Measurements from ENCODE around the gene LRRC8B. TPM values are rescaled to one million over a fixed set of nuclear protein-coding genes. Genes with fewer than 3 reads are reported as not detected.
A peak's percentile ranks its signal among the peaks of the same experiment; 100 is the strongest.

The LRRC8B gene
- 5.1 and 9.5 TPM in 2 replicates for total RNA-seq
- polyA plus RNA-seq = 1.7 and 4.6 TPM in 2 replicates

DNA sequence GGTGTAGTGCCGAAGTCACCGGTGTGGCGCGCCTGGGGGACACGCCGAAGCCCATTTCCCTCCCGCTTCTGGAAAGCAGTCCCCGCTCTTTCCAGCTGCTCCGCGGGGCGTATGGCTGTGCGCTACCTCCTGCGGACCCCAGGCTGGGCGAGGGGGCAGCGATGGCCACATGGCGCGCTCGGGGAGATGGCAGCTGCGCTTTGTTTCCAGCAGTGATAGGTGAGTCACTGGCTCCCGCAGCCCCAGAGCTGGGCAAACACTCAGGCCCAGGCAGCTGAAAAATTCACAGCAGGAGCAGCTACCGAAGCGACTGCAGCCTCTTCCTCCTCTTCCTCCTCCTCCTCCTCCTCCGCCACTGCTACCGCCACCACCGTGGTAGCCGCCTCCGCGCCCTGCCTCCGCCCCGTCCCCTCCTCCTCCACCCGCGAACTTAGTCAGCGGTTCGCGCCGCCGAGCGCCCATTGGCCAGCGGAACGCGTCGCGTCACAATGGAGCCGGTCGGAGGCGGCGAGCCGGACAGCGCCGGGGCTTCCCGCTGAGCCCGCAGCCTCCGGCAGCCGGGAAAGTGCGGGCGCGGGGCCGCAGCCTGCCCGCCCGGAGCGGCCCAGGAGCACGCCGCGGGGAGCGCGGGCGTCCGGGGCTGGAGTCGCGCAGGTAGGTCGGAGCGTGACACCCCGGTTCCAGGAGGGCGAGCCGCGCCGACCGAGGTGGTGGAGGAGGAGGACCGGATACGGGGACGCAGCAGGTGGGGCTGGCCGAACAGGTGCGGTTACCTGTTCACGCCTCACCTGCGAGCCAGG lies at the start of gene LRRC8B:
TSS of gene LRRC8B (plus strand) at position 461 of the 800 bp plus-strand sequence. CDS start 57,822 bp downstream, outside the sequence.
- WGBS (ENCODE audit: low lambda C conversion rate, missing lambda C conversion rate) = under 1% methylated on average over 66 of the region's 85 CpGs
- peak within 1 kb of the TSS; percentile 96 for H2AFZ ChIP-seq

GRCh38 chr1:89475269-89475668 lies 49.4 kb upstream of the LRRC8B start:
- Histone ChIP-seq H3K9me2 (replicated peaks; ENCODE audit: insufficient read depth) (no peaks in the 10 kb centered on the region), H3K4me2 (no peak overlapping the region), H3K4me1 (ENCODE audit: insufficient read depth) (no peaks in the 10 kb centered on the region), H4K20me1 (ENCODE audit: insufficient read depth, poor library complexity, severe bottlenecking) (no peaks in the 10 kb centered on the region), H3K27ac (no peak overlapping the region), H3K4me3 (no peak overlapping the region), H2AFZ (no peak overlapping the region), H3K9me3 (ENCODE audit: low read depth) (no peaks in the 10 kb centered on the region), H3K36me3 (replicated peaks; ENCODE audit: insufficient read depth, low read depth) (no peaks in the 10 kb centered on the region), H3K27me3 (no peaks in the 10 kb centered on the region), H3K79me2 (no peaks in the 10 kb centered on the region)
- TF ChIP-seq EZH2 (IDR thresholded peaks at IDR 0.05; ENCODE audit: borderline replicate concordance) = no peak
- TF ChIP-seq CTCF (IDR thresholded peaks at IDR 0.05; ENCODE audit: poor library complexity) = no peak
- TF ChIP-seq EZH2phosphoT487 (IDR thresholded peaks at IDR 0.05; ENCODE audit: low read depth, severe bottlenecking, unreplicated experiment) = no peak
- no peak for DNase-seq (ENCODE audit: low spot score)
- WGBS (ENCODE audit: low lambda C conversion rate, missing lambda C conversion rate) = 87% methylated on average over 1 of the region's 1 CpG

More for the DNA sequence above, at the start of gene LRRC8B:
- no peak for TF ChIP-seq EZH2phosphoT487 (IDR thresholded peaks at IDR 0.05; ENCODE audit: low read depth, severe bottlenecking, unreplicated experiment)
- Histone ChIP-seq H3K36me3 (replicated peaks; ENCODE audit: insufficient read depth, low read depth) (no peaks in the 10 kb centered on the region), H3K4me1 (ENCODE audit: insufficient read depth) (peaks cover 7% of the 10 kb centered on the region), H3K9me2 (replicated peaks; ENCODE audit: insufficient read depth) (no peaks in the 10 kb centered on the region), H3K27ac (peak within 1 kb of the TSS; percentile 93), H3K4me3 (peak within 1 kb of the TSS; percentile 90), H4K20me1 (ENCODE audit: insufficient read depth, poor library complexity, severe bottlenecking) (no peaks in the 10 kb centered on the region), H3K9me3 (ENCODE audit: low read depth) (no peaks in the 10 kb centered on the region), H3K79me2 (peaks cover 14% of the 10 kb centered on the region), H3K27me3 (peaks cover 6% of the 10 kb centered on the region), H3K4me2 (peak within 1 kb of the TSS; percentile 90)
- DNase-seq (ENCODE audit: low spot score) = peak; percentile 93

DNA sequence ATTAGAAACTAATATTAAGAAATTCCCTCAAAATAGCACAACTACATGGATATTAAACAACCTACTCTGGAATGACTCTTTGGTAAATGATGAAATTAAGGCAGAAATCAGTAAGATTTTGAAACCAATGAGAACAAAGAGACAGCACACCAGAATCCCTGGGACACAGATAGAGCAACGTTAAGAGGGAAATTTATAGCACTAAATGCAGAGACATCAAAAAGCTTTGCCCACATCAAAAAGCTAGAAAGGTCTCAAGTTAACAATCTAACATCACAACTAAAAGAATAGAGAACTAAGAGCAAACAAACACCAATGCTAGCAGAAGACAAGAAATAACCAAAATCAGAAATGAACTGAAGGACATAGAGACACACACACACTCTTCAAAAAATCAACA lies 48.6 kb upstream of the LRRC8B start:
- TF ChIP-seq CTCF (IDR thresholded peaks at IDR 0.05; ENCODE audit: poor library complexity) = no peak
- TF ChIP-seq EZH2 (IDR thresholded peaks at IDR 0.05; ENCODE audit: borderline replicate concordance) = no peak
- TF ChIP-seq EZH2phosphoT487 (IDR thresholded peaks at IDR 0.05; ENCODE audit: low read depth, severe bottlenecking, unreplicated experiment) = no peak
- no peaks in the 10 kb centered on the region for H3K79me2 ChIP-seq
- H3K4me3 ChIP-seq = no peak overlapping the region
- no peaks in the 10 kb centered on the region for H3K36me3 ChIP-seq (replicated peaks; ENCODE audit: insufficient read depth, low read depth)
- no peaks in the 10 kb centered on the region for H4K20me1 ChIP-seq (ENCODE audit: insufficient read depth, poor library complexity, severe bottlenecking)
- WGBS (ENCODE audit: low lambda C conversion rate, missing lambda C conversion rate) = 91% methylated on average over 1 of the region's 1 CpG
- no peaks in the 10 kb centered on the region for H3K9me2 ChIP-seq (replicated peaks; ENCODE audit: insufficient read depth)
- no peak overlapping the region for H3K4me2 ChIP-seq
- H3K27me3 ChIP-seq = no peaks in the 10 kb centered on the region
- DNase-seq (ENCODE audit: low spot score) = no peak
- no peak overlapping the region for H3K27ac ChIP-seq
- no peak overlapping the region for H2AFZ ChIP-seq
- H3K9me3 ChIP-seq (ENCODE audit: low read depth) = no peaks in the 10 kb centered on the region
- no peaks in the 10 kb centered on the region for H3K4me1 ChIP-seq (ENCODE audit: insufficient read depth)

DNA sequence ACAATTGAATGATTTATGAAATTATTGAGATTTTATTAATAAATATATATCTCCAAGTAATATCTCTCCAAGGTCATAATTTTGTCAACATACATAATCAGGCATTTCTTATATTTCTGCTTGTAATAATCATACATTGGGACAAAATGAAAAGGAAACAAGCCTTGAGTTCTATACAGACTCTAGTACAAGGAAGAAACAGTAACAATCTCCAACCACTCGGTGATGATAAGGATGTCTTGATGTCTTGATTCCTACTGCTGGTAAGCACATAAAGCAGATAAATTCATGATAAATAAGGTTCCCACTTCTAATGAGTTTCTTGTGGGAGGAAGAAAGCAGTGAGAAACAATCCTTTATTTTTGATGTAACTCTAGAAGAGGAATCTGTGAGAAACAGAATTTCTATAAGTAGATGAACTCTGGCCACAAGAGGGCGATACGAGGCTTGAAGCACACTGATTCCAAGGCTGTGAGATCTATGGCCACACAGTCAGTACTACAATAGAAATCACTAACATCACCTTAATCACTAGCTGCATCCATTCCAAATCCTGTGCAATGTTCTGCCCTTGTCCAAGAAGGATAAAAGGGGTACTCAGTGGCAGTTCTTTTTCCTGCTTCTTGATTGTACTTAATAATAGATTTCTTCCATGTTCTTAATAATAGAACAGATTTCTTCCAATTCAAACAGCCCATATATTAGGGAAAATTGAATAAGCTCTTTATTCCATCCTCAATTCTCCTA lies 41.4 kb upstream of the LRRC8B start:
- Histone ChIP-seq H3K9me3 (ENCODE audit: low read depth) (no peaks in the 10 kb centered on the region), H3K27ac (no peak overlapping the region), H3K4me1 (ENCODE audit: insufficient read depth) (no peaks in the 10 kb centered on the region), H3K79me2 (no peaks in the 10 kb centered on the region), H3K27me3 (no peaks in the 10 kb centered on the region), H3K4me2 (no peak overlapping the region), H3K9me2 (replicated peaks; ENCODE audit: insufficient read depth) (no peaks in the 10 kb centered on the region), H3K4me3 (no peak overlapping the region), H3K36me3 (replicated peaks; ENCODE audit: insufficient read depth, low read depth) (no peaks in the 10 kb centered on the region), H2AFZ (no peak overlapping the region), H4K20me1 (ENCODE audit: insufficient read depth, poor library complexity, severe bottlenecking) (no peaks in the 10 kb centered on the region)
- DNase-seq (ENCODE audit: low spot score) = peak; percentile 88
- WGBS (ENCODE audit: low lambda C conversion rate, missing lambda C conversion rate) = 29% methylated on average over 3 of the region's 3 CpGs
- TF ChIP-seq EZH2phosphoT487 (IDR thresholded peaks at IDR 0.05; ENCODE audit: low read depth, severe bottlenecking, unreplicated experiment) = no peak
- TF ChIP-seq CTCF (IDR thresholded peaks at IDR 0.05; ENCODE audit: poor library complexity) = peak; percentile 77

Measured in hepatocyte (in vitro differentiated cells).